Measurements from ENCODE around the gene TOMM40.
"Not testable (repeated sequence)": the region's sequence is repeated elsewhere in the genome, so short reads cannot be mapped to it uniquely, and the experiment has no call there.

The TOMM40 gene

GRCh38 chr19:44903216-44903601 lies 12.2 kb downstream of the TOMM40 start:
- no peaks in the 10 kb centered on the region for H3K9me3 Mint-ChIP-seq
- H3K36me3 Mint-ChIP-seq (ENCODE audit: low read depth): peaks cover 12% of the 10 kb centered on the region
- no peak overlapping the region for H3K4me3 Mint-ChIP-seq
- H3K27ac Mint-ChIP-seq: no peak overlapping the region
- peaks cover 7% of the 10 kb centered on the region for H3K4me1 Mint-ChIP-seq (ENCODE audit: low read depth)
- peaks cover 16% of the 10 kb centered on the region for H3K27me3 Mint-ChIP-seq (ENCODE audit: low read depth)

GRCh38 chr19:44903602-44904425 lies 12.8 kb downstream of the TOMM40 start:
- Mint-ChIP-seq H3K27ac (no peak overlapping the region), H3K4me1 (ENCODE audit: low read depth) (peaks cover 7% of the 10 kb centered on the region), H3K4me3 (no peak overlapping the region), H3K36me3 (ENCODE audit: low read depth) (peaks cover 11% of the 10 kb centered on the region), H3K27me3 (ENCODE audit: low read depth) (peaks cover 16% of the 10 kb centered on the region), H3K9me3 (no peaks in the 10 kb centered on the region)

- no peaks in the 10 kb centered on the region for H3K9me3 Mint-ChIP-seq
- peaks cover 11% of the 10 kb centered on the region for H3K36me3 Mint-ChIP-seq (ENCODE audit: low read depth)
- no peak overlapping the region for H3K27ac Mint-ChIP-seq
- H3K4me3 Mint-ChIP-seq: no peak overlapping the region
- H3K27me3 Mint-ChIP-seq (ENCODE audit: low read depth): peaks cover 16% of the 10 kb centered on the region
- peaks cover 7% of the 10 kb centered on the region for H3K4me1 Mint-ChIP-seq (ENCODE audit: low read depth)
These were observed 13.5 kb downstream of the TOMM40 start for GRCh38 chr19:44904426-44904994.

DNA sequence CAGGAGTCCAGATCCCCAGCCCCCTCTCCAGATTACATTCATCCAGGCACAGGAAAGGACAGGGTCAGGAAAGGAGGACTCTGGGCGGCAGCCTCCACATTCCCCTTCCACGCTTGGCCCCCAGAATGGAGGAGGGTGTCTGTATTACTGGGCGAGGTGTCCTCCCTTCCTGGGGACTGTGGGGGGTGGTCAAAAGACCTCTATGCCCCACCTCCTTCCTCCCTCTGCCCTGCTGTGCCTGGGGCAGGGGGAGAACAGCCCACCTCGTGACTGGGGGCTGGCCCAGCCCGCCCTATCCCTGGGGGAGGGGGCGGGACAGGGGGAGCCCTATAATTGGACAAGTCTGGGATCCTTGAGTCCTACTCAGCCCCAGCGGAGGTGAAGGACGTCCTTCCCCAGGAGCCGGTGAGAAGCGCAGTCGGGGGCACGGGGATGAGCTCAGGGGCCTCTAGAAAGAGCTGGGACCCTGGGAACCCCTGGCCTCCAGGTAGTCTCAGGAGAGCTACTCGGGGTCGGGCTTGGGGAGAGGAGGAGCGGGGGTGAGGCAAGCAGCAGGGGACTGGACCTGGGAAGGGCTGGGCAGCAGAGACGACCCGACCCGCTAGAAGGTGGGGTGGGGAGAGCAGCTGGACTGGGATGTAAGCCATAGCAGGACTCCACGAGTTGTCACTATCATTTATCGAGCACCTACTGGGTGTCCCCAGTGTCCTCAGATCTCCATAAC lies 14.5 kb downstream of the TOMM40 start, which contains the start of gene APOE:
APOE (plus strand) TSS at position 360 of the 724 bp plus-strand sequence. CDS start 829 bp downstream, outside the sequence.
- peaks cover 16% of the 10 kb centered on the region for H3K27me3 Mint-ChIP-seq (ENCODE audit: low read depth)

GRCh38 chr19:44907613-44908012 lies 16.6 kb downstream of the TOMM40 start:
- no peaks in the 10 kb centered on the region for H3K9me3 Mint-ChIP-seq
- peaks cover 4% of the 10 kb centered on the region for H3K36me3 Mint-ChIP-seq (ENCODE audit: low read depth)

More for the DNA sequence above, 14.5 kb downstream of the TOMM40 start, which contains the start of gene APOE:
- peaks cover 8% of the 10 kb centered on the region for H3K36me3 Mint-ChIP-seq (ENCODE audit: low read depth)
- H3K27ac Mint-ChIP-seq: no peak within 1 kb of the TSS
- no peaks in the 10 kb centered on the region for H3K9me3 Mint-ChIP-seq
- H3K4me3 Mint-ChIP-seq: peak within 1 kb of the TSS; percentile 27
- H3K4me1 Mint-ChIP-seq (ENCODE audit: low read depth): peaks cover 7% of the 10 kb centered on the region

DNA sequence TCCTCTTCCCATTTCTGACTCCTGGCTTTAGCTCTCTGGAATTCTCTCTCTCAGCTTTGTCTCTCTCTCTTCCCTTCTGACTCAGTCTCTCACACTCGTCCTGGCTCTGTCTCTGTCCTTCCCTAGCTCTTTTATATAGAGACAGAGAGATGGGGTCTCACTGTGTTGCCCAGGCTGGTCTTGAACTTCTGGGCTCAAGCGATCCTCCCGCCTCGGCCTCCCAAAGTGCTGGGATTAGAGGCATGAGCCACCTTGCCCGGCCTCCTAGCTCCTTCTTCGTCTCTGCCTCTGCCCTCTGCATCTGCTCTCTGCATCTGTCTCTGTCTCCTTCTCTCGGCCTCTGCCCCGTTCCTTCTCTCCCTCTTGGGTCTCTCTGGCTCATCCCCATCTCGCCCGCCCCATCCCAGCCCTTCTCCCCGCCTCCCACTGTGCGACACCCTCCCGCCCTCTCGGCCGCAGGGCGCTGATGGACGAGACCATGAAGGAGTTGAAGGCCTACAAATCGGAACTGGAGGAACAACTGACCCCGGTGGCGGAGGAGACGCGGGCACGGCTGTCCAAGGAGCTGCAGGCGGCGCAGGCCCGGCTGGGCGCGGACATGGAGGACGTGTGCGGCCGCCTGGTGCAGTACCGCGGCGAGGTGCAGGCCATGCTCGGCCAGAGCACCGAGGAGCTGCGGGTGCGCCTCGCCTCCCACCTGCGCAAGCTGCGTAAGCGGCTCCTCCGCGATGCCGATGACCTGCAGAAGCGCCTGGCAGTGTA lies 17.2 kb downstream of the TOMM40 start:
- H3K27me3 Mint-ChIP-seq (ENCODE audit: low read depth): peaks cover 28% of the 10 kb centered on the region
- peaks cover 10% of the 10 kb centered on the region for H3K4me1 Mint-ChIP-seq (ENCODE audit: low read depth)
- H3K36me3 Mint-ChIP-seq (ENCODE audit: low read depth): peaks cover 2% of the 10 kb centered on the region
- no peak overlapping the region for H3K27ac Mint-ChIP-seq
- H3K9me3 Mint-ChIP-seq: no peaks in the 10 kb centered on the region
- H3K4me3 Mint-ChIP-seq: no peak overlapping the region

More at GRCh38 chr19:44907613-44908012, 16.6 kb downstream of the TOMM40 start:
- H3K27ac Mint-ChIP-seq: no peak overlapping the region
- H3K27me3 Mint-ChIP-seq (ENCODE audit: low read depth): peaks cover 22% of the 10 kb centered on the region
- peaks cover 10% of the 10 kb centered on the region for H3K4me1 Mint-ChIP-seq (ENCODE audit: low read depth)
- no peak overlapping the region for H3K4me3 Mint-ChIP-seq

GRCh38 chr19:44908836-44909261 lies 17.8 kb downstream of the TOMM40 start:
- peaks cover 11% of the 10 kb centered on the region for H3K4me1 Mint-ChIP-seq (ENCODE audit: low read depth)
- no peak overlapping the region for H3K27ac Mint-ChIP-seq
- H3K9me3 Mint-ChIP-seq: no peaks in the 10 kb centered on the region
- peaks cover 32% of the 10 kb centered on the region for H3K27me3 Mint-ChIP-seq (ENCODE audit: low read depth)
- no peak overlapping the region for H3K4me3 Mint-ChIP-seq
- no peaks in the 10 kb centered on the region for H3K36me3 Mint-ChIP-seq (ENCODE audit: low read depth)

- Mint-ChIP-seq H3K27ac (no peak overlapping the region), H3K27me3 (ENCODE audit: low read depth) (peaks cover 32% of the 10 kb centered on the region), H3K9me3 (no peaks in the 10 kb centered on the region), H3K4me1 (ENCODE audit: low read depth) (peaks cover 18% of the 10 kb centered on the region), H3K36me3 (ENCODE audit: low read depth) (no peaks in the 10 kb centered on the region), H3K4me3 (no peak overlapping the region)
These were observed 18.7 kb downstream of the TOMM40 start for GRCh38 chr19:44909775-44910174.

- H3K36me3 Mint-ChIP-seq (ENCODE audit: low read depth); H3K4me3 Mint-ChIP-seq; H3K27ac Mint-ChIP-seq; H3K9me3 Mint-ChIP-seq: not testable (repeated sequence)
- H3K27me3 Mint-ChIP-seq (ENCODE audit: low read depth): peaks cover 21% of the 10 kb centered on the region
- peaks cover 14% of the 10 kb centered on the region for H3K4me1 Mint-ChIP-seq (ENCODE audit: low read depth)
These were observed 20.8 kb downstream of the TOMM40 start for GRCh38 chr19:44911896-44912295.

GRCh38 chr19:44912854-44913253 lies 21.8 kb downstream of the TOMM40 start:
- no peaks in the 10 kb centered on the region for H3K9me3 Mint-ChIP-seq
- H3K27me3 Mint-ChIP-seq (ENCODE audit: low read depth): peaks cover 19% of the 10 kb centered on the region
- no peak overlapping the region for H3K27ac Mint-ChIP-seq
- H3K36me3 Mint-ChIP-seq (ENCODE audit: low read depth): no peaks in the 10 kb centered on the region
- peaks cover 14% of the 10 kb centered on the region for H3K4me1 Mint-ChIP-seq (ENCODE audit: low read depth)
- H3K4me3 Mint-ChIP-seq: no peak overlapping the region

DNA sequence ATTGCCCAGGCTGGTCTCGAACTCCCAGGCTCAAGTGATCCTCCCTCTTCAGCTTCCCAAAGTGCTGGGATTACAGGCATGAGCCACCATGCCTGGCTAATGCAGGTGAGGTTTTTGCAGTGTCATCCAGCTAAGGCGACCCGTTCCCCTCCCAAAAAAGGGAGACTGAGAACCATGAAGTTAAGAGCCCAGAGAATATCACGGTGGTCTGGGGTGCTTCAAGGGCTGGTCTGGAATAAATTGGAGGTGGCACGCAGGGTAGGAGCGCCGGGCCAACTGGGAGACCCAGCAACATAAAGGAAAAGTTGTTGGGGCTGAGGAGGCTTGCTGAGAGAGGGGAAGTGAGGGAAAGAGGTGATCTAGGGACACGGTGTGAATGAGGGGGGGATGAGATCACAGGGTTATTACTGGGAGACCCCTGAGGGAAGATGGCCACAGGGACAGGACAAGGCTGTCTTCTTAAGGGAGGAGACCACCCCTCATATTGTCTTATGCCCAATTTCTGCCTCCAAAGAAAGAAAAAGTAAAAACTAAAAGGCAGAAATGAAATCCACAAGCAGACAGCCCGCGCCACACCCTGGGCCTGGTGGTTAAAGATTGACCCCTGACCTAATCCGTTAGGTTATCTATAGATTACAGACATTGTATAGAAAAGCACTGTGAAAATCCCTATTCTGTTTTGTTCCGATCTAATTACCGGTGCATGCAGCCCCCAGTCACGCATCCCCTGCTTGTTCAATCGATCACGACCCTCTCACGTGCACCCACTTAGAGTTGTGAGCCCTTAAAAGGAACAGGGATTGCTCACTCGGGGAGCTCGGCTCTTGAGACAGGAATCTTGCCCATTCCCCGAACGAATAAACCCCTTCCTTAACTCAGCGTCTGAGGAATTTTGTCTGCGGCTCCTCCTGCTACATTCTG lies 22.7 kb downstream of the TOMM40 start:
- Mint-ChIP-seq H3K4me3 (peak overlapping the region; percentile 89), H3K27me3 (ENCODE audit: low read depth) (peaks cover 16% of the 10 kb centered on the region), H3K27ac (peak overlapping the region; percentile 71), H3K4me1 (ENCODE audit: low read depth) (peaks cover 14% of the 10 kb centered on the region)
- H3K36me3 Mint-ChIP-seq (ENCODE audit: low read depth); H3K9me3 Mint-ChIP-seq: not testable (repeated sequence)

GRCh38 chr19:44914433-44915206 lies 23.6 kb downstream of the TOMM40 start, which contains the start of gene APOC1:
APOC1 (plus strand) TSS chr19:44914608; CDS start chr19:44914892, 284 bp downstream.
- Mint-ChIP-seq H3K27ac (peak within 1 kb of the TSS; percentile 71), H3K4me1 (ENCODE audit: low read depth) (peaks cover 14% of the 10 kb centered on the region), H3K27me3 (ENCODE audit: low read depth) (peaks cover 16% of the 10 kb centered on the region), H3K4me3 (peak within 1 kb of the TSS; percentile 89)
- H3K9me3 Mint-ChIP-seq; H3K36me3 Mint-ChIP-seq (ENCODE audit: low read depth): not testable (repeated sequence)

Data from T-helper 1 cell treated with Interleukin-12 subunit alpha and Interleukin-12 subunit beta and Interleukin-4 antibody, amounts not matched to agents 30 μg/mL and 1 μg/mL, for 36 hours (primary cell).